SK-N-SH (cell line): ENCODE measurements around the gene SIGLECL1. TPM values are rescaled to one million over a fixed set of nuclear protein-coding genes. Genes with fewer than 3 reads are reported as not detected.

Source experiments
- CTCF ChIA-PET: fragments of 300-600, 350-600 bp; formaldehyde crosslinking; extraction: SDS; loops from one replicate; lab custom pipeline; 2021; lab: Yijun Ruan, JAX
- POLR2A ChIA-PET: fragments of 350-600 bp; sonication (Branson Sonifier 250); formaldehyde crosslinking; extraction: SDS; loops from one replicate; lab custom pipeline; 2020; ENCODE audit warnings: antibody characterized with exemption, inconsistent platforms; lab: Yijun Ruan, JAX
- DNase-seq: peaks from one replicate; pipeline ENCODE4 v3.0.0; 2012
- H2AFZ ChIP-seq: fragments of 200-600 bp; sonication (generic); 2 replicates; pipeline ENCODE4 v1.8.1; 2016; ENCODE audit warnings: antibody characterized with exemption, mild to moderate bottlenecking, low read depth
- H3F3A ChIP-seq: fragments of 200-600 bp; sonication (generic); replicated peaks from 2 replicates; pipeline ENCODE3; 2016; ENCODE audit warnings: antibody characterized with exemption, mild to moderate bottlenecking; ENCODE audit not compliant: insufficient read depth
- H3K27ac ChIP-seq, 2 experiments: fragments of 200-500 bp in 1 of 2; fragments of 200-600 bp in 1 of 2; sonication (Bioruptor generic) in 1 of 2; sonication (generic), shearing (Covaris generic) in 1 of 2; 2 replicates each; pipeline versions ENCODE4 v1.5.1 to v1.6.1; 2014 to 2016; ENCODE audit warnings: low read depth in 2 of 2, inconsistent platforms in 1 of 2, low read length in 1 of 2, mild to moderate bottlenecking in 1 of 2, mixed read lengths in 1 of 2
- H3K27me3 ChIP-seq: fragments of 200-600 bp; sonication (generic), shearing (Covaris generic); 2 replicates; pipeline ENCODE4 v1.6.1; 2016; ENCODE audit warnings: mixed run types; ENCODE audit not compliant: insufficient read depth
- H3K36me3 ChIP-seq, 2 experiments: fragments of 200-500 bp in 1 of 2; fragments of 200-600 bp in 1 of 2; sonication (Bioruptor generic) in 1 of 2; sonication (generic) in 1 of 2; replicated peaks in 1 of 2; 2 replicates each; pipeline versions ENCODE3 to v1.5.1; 2014 to 2016; ENCODE audit warnings: low read length in 1 of 2, mild to moderate bottlenecking in 1 of 2; ENCODE audit not compliant: insufficient read depth in 2 of 2, control insufficient read depth in 1 of 2
- H3K4me1 ChIP-seq, 2 experiments: fragments of 200-500 bp in 1 of 2; fragments of 200-600 bp in 1 of 2; sonication (Bioruptor generic) in 1 of 2; sonication (generic), shearing (Covaris generic) in 1 of 2; 2 replicates each; pipeline versions ENCODE4 v1.5.1 to v1.6.1; 2014 to 2016; ENCODE audit warnings: low read depth in 1 of 2, low read length in 1 of 2, mixed run types in 1 of 2; ENCODE audit not compliant: insufficient read depth in 2 of 2, control insufficient read depth in 1 of 2
- H3K4me2 ChIP-seq: fragments of 200-600 bp; sonication (generic), shearing (Covaris generic); 2 replicates; pipeline ENCODE4 v1.6.1; 2017; ENCODE audit warnings: mixed run types
- H3K4me3 ChIP-seq, 2 experiments: fragments of 200-500 bp in 1 of 2; fragments of 200-600 bp in 1 of 2; sonication (Bioruptor generic) in 1 of 2; sonication (generic), shearing (Covaris generic) in 1 of 2; 2 replicates each; pipeline versions ENCODE4 v1.5.1 to v1.8.1; 2014 to 2016; ENCODE audit warnings: low read depth in 2 of 2, inconsistent platforms in 1 of 2, low read length in 1 of 2, mild to moderate bottlenecking in 1 of 2, mixed read lengths in 1 of 2, moderate library complexity in 1 of 2
- H3K79me2 ChIP-seq: fragments of 200-600 bp; sonication (generic); 2 replicates; pipeline ENCODE4 v1.8.1; 2017; ENCODE audit warnings: mild to moderate bottlenecking; ENCODE audit not compliant: insufficient read depth
- H3K9ac ChIP-seq: fragments of 200-600 bp; sonication (generic); 2 replicates; pipeline ENCODE4 v1.6.1; 2017; ENCODE audit warnings: mixed run types
- H3K9me2 ChIP-seq: fragments of 200-600 bp; sonication (generic); 2 replicates; pipeline ENCODE4 v1.6.1; 2017; ENCODE audit warnings: mixed run types
- H3K9me3 ChIP-seq: fragments of 200-600 bp; sonication (generic); 2 replicates; pipeline ENCODE4 v1.6.1; 2017; ENCODE audit warnings: mixed run types, mild to moderate bottlenecking, moderate library complexity
- H4K20me1 ChIP-seq: fragments of 200-600 bp; sonication (generic); 2 replicates; pipeline ENCODE4 v1.6.1; 2017; ENCODE audit warnings: mild to moderate bottlenecking, mixed run types; ENCODE audit not compliant: insufficient read depth
- CTCF ChIP-seq: fragments of 200-600 bp; sonication (generic); IDR thresholded peaks from 2 replicates; pipeline ENCODE4 v1.6.1; 2017; ENCODE audit warnings: antibody characterized with exemption, mild to moderate bottlenecking, moderate library complexity
- ELF1 ChIP-seq: IDR thresholded peaks from 2 replicates; pipeline ENCODE4 v1.4.0; 2012
- EZH2phosphoT487 ChIP-seq: fragments of 200-600 bp; sonication (generic); IDR thresholded peaks from 2 replicates; pipeline ENCODE4 v1.6.1; 2017; ENCODE audit warnings: low read depth, mixed run types, mild to moderate bottlenecking, antibody characterized with exemption, moderate library complexity, borderline replicate concordance
- GABPA ChIP-seq: IDR thresholded peaks from 2 replicates; pipeline ENCODE4 v1.4.0; 2012; ENCODE audit warnings: low read depth, mild to moderate bottlenecking
- JUND ChIP-seq: IDR thresholded peaks from 2 replicates; pipeline ENCODE4 v1.4.0; 2012
- MAX ChIP-seq: IDR thresholded peaks from 2 replicates; pipeline ENCODE4 v1.4.0; 2012; ENCODE audit warnings: low read depth
- MXI1 ChIP-seq: IDR thresholded peaks from 2 replicates; pipeline ENCODE4 v1.6.1; 2012; ENCODE audit warnings: mild to moderate bottlenecking, low read depth, low read length, improper control_type of control experiment
- NFIC ChIP-seq: IDR thresholded peaks from 2 replicates; pipeline ENCODE4 v1.4.0; 2012; ENCODE audit warnings: borderline replicate concordance
- NRF1 ChIP-seq: IDR thresholded peaks from 2 replicates; pipeline ENCODE4 v1.6.1; 2012; ENCODE audit warnings: low read depth, mild to moderate bottlenecking, low read length
- PBX3 ChIP-seq: IDR thresholded peaks from 2 replicates; pipeline ENCODE4; 2012
- RXRA ChIP-seq: IDR thresholded peaks from 2 replicates; pipeline ENCODE4 v1.4.0; 2012; ENCODE audit warnings: low read depth, mild to moderate bottlenecking, borderline replicate concordance
- SIN3A ChIP-seq: IDR thresholded peaks from 2 replicates; pipeline ENCODE4 v1.6.1; 2012; ENCODE audit warnings: low read depth, mild to moderate bottlenecking, low read length, moderate library complexity, borderline replicate concordance
- SMC3 ChIP-seq: IDR thresholded peaks from 2 replicates; pipeline ENCODE4 v1.6.1; 2012; ENCODE audit warnings: low read depth, low read length, improper control_type of control experiment
- TAF1 ChIP-seq: IDR thresholded peaks from 2 replicates; pipeline ENCODE4 v1.6.1; 2012; ENCODE audit warnings: low read depth, mild to moderate bottlenecking, low read length, moderate library complexity, borderline replicate concordance
- TEAD4 ChIP-seq: IDR thresholded peaks from 2 replicates; pipeline ENCODE4 v1.4.0; 2012; ENCODE audit warnings: mild to moderate bottlenecking, borderline replicate concordance; ENCODE audit not compliant: insufficient read depth
- USF1 ChIP-seq: IDR thresholded peaks from 2 replicates; pipeline ENCODE4 v1.4.0; 2012; ENCODE audit warnings: low read depth, borderline replicate concordance
- YY1 ChIP-seq: IDR thresholded peaks from 2 replicates; pipeline ENCODE4 v1.4.0; 2012; ENCODE audit warnings: low read depth, mild to moderate bottlenecking
- ZBTB33 ChIP-seq: IDR thresholded peaks from 2 replicates; pipeline ENCODE4 v1.4.0; 2012; ENCODE audit warnings: low read depth, borderline replicate concordance
- WGBS: methylation state at CpG from one replicate; pipeline ENCODE4 v1.1.6; 2017; ENCODE audit warnings: low lambda C conversion rate; 5-methylcytosine and 5-hydroxymethylcytosine counted together
- polyA plus RNA-seq, 3 experiments: library from polyadenylated mRNA; depleted of rRNA; stranded (reverse); fragments of >200 nt; gene quantifications; 2 replicates each; pipeline ENCODE4 v1.2.3, GENCODE V29; 2012
- TF ChIP-seq, protein P1 (sequence below): fragments of 150-350 bp; IDR thresholded peaks from 2 replicates; pipeline ENCODE4 v1.6.1; 2017; ENCODE audit warnings: antibody characterized with exemption, low read length, low read depth, borderline replicate concordance

Gene SIGLECL1
- polyA plus RNA-seq, 1 of the 3 experiments (the other 2 are of a cell fraction) = not detected

GRCh38 chr19:51247972-51248590 is 2.8 kb upstream of the SIGLECL1 start:
- TF ChIP-seq NRF1 (no peak), ZBTB33 (no peak), JUND (no peak), GABPA (no peak), MXI1 (no peak), SMC3 (no peak), ELF1 (no peak), USF1 (no peak), SIN3A (no peak), TAF1 (no peak)
- TF ChIP-seq, protein P1, sequence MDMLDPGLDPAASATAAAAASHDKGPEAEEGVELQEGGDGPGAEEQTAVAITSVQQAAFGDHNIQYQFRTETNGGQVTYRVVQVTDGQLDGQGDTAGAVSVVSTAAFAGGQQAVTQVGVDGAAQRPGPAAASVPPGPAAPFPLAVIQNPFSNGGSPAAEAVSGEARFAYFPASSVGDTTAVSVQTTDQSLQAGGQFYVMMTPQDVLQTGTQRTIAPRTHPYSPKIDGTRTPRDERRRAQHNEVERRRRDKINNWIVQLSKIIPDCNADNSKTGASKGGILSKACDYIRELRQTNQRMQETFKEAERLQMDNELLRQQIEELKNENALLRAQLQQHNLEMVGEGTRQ = no peak

DNA sequence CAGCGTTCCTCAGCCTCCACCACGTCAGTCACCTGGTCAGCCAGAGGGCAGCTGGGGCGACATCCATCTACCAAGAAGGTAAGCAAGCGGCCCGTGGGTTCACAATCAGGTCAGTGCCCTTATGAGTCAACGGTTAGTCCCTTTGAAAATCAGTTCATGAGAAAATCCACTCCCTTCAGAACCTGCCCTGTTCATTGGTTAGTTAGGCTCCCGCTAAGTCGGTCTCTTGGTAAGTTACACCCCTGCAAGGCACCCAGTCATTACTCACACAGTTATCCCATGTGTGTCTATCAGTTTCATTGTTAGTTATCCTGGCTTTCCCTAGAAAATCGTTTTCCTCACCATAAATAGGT is 564 bp downstream of the SIGLECL1 start:
- H3K27ac ChIP-seq = no peak overlapping the region
- no peak overlapping the region for H3K9ac ChIP-seq
- H3K79me2 ChIP-seq = no peaks in the 10 kb centered on the region
- CTCF ChIA-PET = interaction anchor here (1.2 kb wide), 1 partner anchor 8 kb away, joined by 3 read pairs; no protein-coding TSS in a partner anchor
- no peaks in the 10 kb centered on the region for H3K36me3 ChIP-seq
- no peaks in the 10 kb centered on the region for H3K9me3 ChIP-seq
- WGBS = 26% methylated on average over 6 of the region's 9 CpGs
- H2AFZ ChIP-seq = no peak overlapping the region
- H3K4me1 ChIP-seq = no peaks in the 10 kb centered on the region
- no peak overlapping the region for H3K4me2 ChIP-seq
- POLR2A ChIA-PET = no interaction called here
- peaks cover 26% of the 10 kb centered on the region for H3K27me3 ChIP-seq
- no peaks in the 10 kb centered on the region for H4K20me1 ChIP-seq
- H3K4me3 ChIP-seq = no peak overlapping the region
- H3K9me2 ChIP-seq = no peaks in the 10 kb centered on the region
- H3F3A ChIP-seq = no peaks in the 10 kb centered on the region
- DNase-seq = no peak
- TF ChIP-seq NFIC (no peak), CTCF (no peak), TEAD4 (no peak), PBX3 (no peak), TAF1 (no peak), MAX (no peak), RXRA (no peak), YY1 (no peak), SIN3A (no peak), EZH2phosphoT487 (no peak), JUND (no peak)

More at GRCh38 chr19:51247972-51248590, 2.8 kb upstream of the SIGLECL1 start:
- ChIA-PET POLR2A (no interaction called here), CTCF (interaction anchor here (0.9 to 2.4 kb wide), 3 partner anchors 10 to 93 kb away, joined by 3 to 10 read pairs (median 8); no protein-coding TSS in a partner anchor)
- Histone ChIP-seq H3K9me2 (no peaks in the 10 kb centered on the region), H3K27ac (no peak overlapping the region), H3K4me3 (no peak overlapping the region), H3K79me2 (no peaks in the 10 kb centered on the region), H3K27me3 (peaks cover 26% of the 10 kb centered on the region; the same call in 1 of the 2 replicates), H3F3A (no peaks in the 10 kb centered on the region), H3K9me3 (no peaks in the 10 kb centered on the region), H4K20me1 (no peaks in the 10 kb centered on the region), H2AFZ (no peak overlapping the region), H3K4me1 (no peaks in the 10 kb centered on the region), H3K36me3 (no peaks in the 10 kb centered on the region), H3K4me2 (no peak overlapping the region), H3K9ac (no peak overlapping the region)
- WGBS = 8% methylated on average over 7 of the region's 7 CpGs
- no peak for DNase-seq
